A673 (cell line): Measurements from ENCODE around the gene BTBD19. TPM values are rescaled to one million over a fixed set of nuclear protein-coding genes. Genes with fewer than 3 reads are reported as not detected.

Source experiments
- BruUV-seq: library from RNA; stranded (reverse); fragments of 400-500 nt; replicated peaks from 2 replicates; lab custom pipeline; 2021; lab: Mats Ljungman, UMichigan
- CTCF ChIA-PET: fragments of 300-600 bp; sonication (Branson Sonifier 250); formaldehyde crosslinking; loops from one replicate; lab custom pipeline; 2022; ENCODE audit warnings: antibody characterized with exemption; lab: Charles Lee
- POLR2A ChIA-PET: fragments of 300-600 bp; sonication (Branson Sonifier 250); formaldehyde crosslinking; loops from one replicate; lab custom pipeline; 2022; ENCODE audit warnings: antibody characterized with exemption; ENCODE audit not compliant: low non-redundant PET; lab: Charles Lee
- DNase-seq: peaks from one replicate; pipeline ENCODE4 v3.0.0-alpha.2; 2015; ENCODE audit warnings: low spot score
- H3K27ac ChIP-seq: fragments of 200-600 bp; sonication (generic); 2 replicates; pipeline ENCODE4 v1.5.1; 2016; ENCODE audit warnings: mixed run types, low read depth, mild to moderate bottlenecking, mixed read lengths, antibody characterized with exemption, low read length; ENCODE audit not compliant: poor library complexity, severe bottlenecking
- H3K27me3 ChIP-seq: fragments of 200-600 bp; sonication (generic); replicated peaks from 2 replicates; pipeline ENCODE4 v1.6.1; 2017; ENCODE audit warnings: mixed run types, low read depth, mild to moderate bottlenecking, mixed read lengths, antibody characterized with exemption, low read length; ENCODE audit not compliant: insufficient read depth, poor library complexity
- H3K36me3 ChIP-seq: fragments of 200-600 bp; sonication (generic); 2 replicates; pipeline ENCODE4 v1.6.1; 2016; ENCODE audit warnings: mixed run types, mild to moderate bottlenecking, mixed read lengths, antibody characterized with exemption, low read length; ENCODE audit not compliant: insufficient read depth, poor library complexity, severe bottlenecking
- H3K4me1 ChIP-seq: fragments of 200-600 bp; sonication (generic); 2 replicates; pipeline ENCODE4 v1.6.1; 2017; ENCODE audit warnings: mixed run types, mild to moderate bottlenecking, mixed read lengths, antibody characterized with exemption, low read length; ENCODE audit not compliant: insufficient read depth, poor library complexity, severe bottlenecking
- H3K4me3 ChIP-seq: fragments of 200-600 bp; sonication (generic); 2 replicates; pipeline ENCODE4 v1.5.1; 2016; ENCODE audit warnings: low read depth, mixed run types, mild to moderate bottlenecking, mixed read lengths, low read length; ENCODE audit not compliant: poor library complexity, severe bottlenecking
- H3K9me3 ChIP-seq: fragments of 200-600 bp; sonication (generic); 2 replicates; pipeline ENCODE4 v1.6.1; 2016; ENCODE audit warnings: mixed run types, low read depth, mild to moderate bottlenecking, mixed read lengths, antibody characterized with exemption, low read length; ENCODE audit not compliant: poor library complexity, severe bottlenecking
- EZH2 ChIP-seq: fragments of 200-600 bp; sonication (generic); IDR thresholded peaks from 2 replicates; pipeline ENCODE4 v1.6.1; 2017; ENCODE audit warnings: borderline replicate concordance, low read depth, mild to moderate bottlenecking, mixed read lengths, antibody characterized with exemption, low read length; ENCODE audit not compliant: poor library complexity, severe bottlenecking
- intact Hi-C: fragments of 100-400 bp; cut with micrococcal nuclease; formaldehyde crosslinking; loops from one replicate; pipeline ENCODE4 v1.10.0; 2022; ENCODE audit not compliant: unreplicated experiment
- total RNA-seq: library from RNA; stranded (reverse); gene quantifications from 2 replicates; pipeline ENCODE4 v1.2.3, GENCODE V29; 2021
- TF ChIP-seq, protein P1 (sequence below): fragments of 300-800, 200-600 bp; sonication (generic); conservative IDR thresholded peaks from 2 replicates; pipeline ENCODE4 v1.5.1; 2017; ENCODE audit warnings: low read depth, mild to moderate bottlenecking, antibody characterized with exemption, low read length, moderate library complexity, mixed read lengths

Gene BTBD19
- total RNA-seq, 1 experiment from 2014 or later: 10.3 TPM

DNA sequence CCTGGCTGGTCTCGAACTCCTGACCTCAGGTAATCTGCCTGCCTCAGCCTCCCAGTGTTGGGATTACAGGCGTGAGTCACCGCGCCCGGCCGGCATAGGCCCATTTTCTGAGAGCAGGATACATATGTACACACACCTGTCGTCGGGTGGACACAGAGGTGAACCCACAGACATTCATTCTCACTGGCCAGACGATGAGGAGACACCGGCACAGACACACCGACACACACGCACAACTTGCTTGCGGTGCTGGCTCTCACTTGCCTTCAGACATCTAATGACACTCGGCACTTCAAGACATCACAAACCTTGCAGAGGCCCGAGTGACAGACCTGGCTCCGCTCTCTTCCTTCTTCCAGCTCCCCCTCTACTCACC, 34.2 kb downstream of the BTBD19 start:
- peak overlapping the region; percentile 58 for H3K4me3 ChIP-seq
- no peak for DNase-seq
- TF ChIP-seq, protein P1, sequence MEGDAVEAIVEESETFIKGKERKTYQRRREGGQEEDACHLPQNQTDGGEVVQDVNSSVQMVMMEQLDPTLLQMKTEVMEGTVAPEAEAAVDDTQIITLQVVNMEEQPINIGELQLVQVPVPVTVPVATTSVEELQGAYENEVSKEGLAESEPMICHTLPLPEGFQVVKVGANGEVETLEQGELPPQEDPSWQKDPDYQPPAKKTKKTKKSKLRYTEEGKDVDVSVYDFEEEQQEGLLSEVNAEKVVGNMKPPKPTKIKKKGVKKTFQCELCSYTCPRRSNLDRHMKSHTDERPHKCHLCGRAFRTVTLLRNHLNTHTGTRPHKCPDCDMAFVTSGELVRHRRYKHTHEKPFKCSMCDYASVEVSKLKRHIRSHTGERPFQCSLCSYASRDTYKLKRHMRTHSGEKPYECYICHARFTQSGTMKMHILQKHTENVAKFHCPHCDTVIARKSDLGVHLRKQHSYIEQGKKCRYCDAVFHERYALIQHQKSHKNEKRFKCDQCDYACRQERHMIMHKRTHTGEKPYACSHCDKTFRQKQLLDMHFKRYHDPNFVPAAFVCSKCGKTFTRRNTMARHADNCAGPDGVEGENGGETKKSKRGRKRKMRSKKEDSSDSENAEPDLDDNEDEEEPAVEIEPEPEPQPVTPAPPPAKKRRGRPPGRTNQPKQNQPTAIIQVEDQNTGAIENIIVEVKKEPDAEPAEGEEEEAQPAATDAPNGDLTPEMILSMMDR: no peak
- intact Hi-C loops: loop anchor here (2.0 kb wide), 1 partner anchor 168 kb away; the partner anchor contains the start of gene HECTD3
- H3K4me1 ChIP-seq: no peaks in the 10 kb centered on the region
- H3K36me3 ChIP-seq: no peaks in the 10 kb centered on the region
- H3K9me3 ChIP-seq: no peaks in the 10 kb centered on the region
- no peaks in the 10 kb centered on the region for H3K27me3 ChIP-seq
- ChIA-PET POLR2A (interaction anchor here (1.0 to 1.4 kb wide), 2 partner anchors 17 to 23 kb away, joined by 3 read pairs; no protein-coding TSS in a partner anchor), CTCF (no interaction called here)
- BruUV-seq: no TSS peak
- H3K27ac ChIP-seq: peak overlapping the region; percentile 49

DNA sequence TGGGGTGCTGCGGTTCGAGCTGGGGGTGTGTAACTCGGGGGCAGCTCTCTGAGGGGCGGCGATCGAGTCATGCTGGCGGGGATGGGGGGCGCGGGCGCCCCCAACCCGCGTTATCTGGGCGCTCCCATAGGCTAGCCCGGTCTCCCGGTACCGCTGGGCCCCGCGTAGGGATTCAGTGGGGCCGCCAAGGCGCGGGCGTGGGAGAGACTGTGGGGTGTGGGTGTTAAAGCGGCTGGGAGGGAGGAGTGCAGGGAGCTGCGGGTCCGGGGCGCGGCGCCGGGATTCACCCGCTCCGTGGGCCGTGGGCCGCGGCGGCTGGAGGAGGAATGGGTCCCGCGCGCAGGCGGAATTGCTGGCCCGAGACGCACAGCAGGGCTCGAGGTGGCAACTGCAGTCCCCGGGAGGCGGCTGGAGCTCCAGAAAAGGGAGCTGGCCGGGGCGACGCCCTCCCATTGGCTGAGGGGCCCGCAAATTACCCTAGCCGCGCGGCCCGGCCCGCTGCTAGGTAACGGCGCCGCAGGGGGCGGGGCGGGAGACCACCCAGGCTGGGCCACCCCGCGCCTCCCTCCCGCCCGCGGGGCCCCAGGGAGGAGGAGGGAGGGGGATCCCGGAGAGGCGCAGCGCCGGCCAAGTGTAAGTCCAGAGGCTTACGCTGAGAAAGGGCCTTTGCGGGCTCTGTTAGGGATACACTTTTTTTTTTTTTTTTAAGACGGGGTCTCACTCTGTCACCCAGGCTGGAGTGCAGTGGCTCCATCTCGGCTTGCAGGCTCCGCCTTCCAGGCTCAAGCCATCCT, 34.7 kb downstream of the BTBD19 start, which contains the start of gene PTCH2:
Gene PTCH2 (minus strand): TSS at position 392 of the 794 bp plus-strand sequence. CDS start 321 bp downstream, at position 71.
- TF ChIP-seq, protein P1: no peak
- no peak for TF ChIP-seq EZH2
- peak; percentile 90 for DNase-seq
- CTCF ChIA-PET: no interaction called here
- intact Hi-C loops: loop anchor here (2.0 kb wide), 1 partner anchor 168 kb away; the partner anchor contains the start of gene HECTD3
- Histone ChIP-seq H3K36me3 (no peaks in the 10 kb centered on the region), H3K27me3 (no peaks in the 10 kb centered on the region), H3K4me1 (no peaks in the 10 kb centered on the region), H3K27ac (peak within 1 kb of the TSS; percentile 49), H3K4me3 (peak within 1 kb of the TSS; percentile 58), H3K9me3 (no peaks in the 10 kb centered on the region)
- POLR2A ChIA-PET: interaction anchor here (1.0 to 1.4 kb wide), 2 partner anchors 18 to 24 kb away, joined by 3 read pairs; no protein-coding TSS in a partner anchor
- no TSS peak for BruUV-seq

DNA sequence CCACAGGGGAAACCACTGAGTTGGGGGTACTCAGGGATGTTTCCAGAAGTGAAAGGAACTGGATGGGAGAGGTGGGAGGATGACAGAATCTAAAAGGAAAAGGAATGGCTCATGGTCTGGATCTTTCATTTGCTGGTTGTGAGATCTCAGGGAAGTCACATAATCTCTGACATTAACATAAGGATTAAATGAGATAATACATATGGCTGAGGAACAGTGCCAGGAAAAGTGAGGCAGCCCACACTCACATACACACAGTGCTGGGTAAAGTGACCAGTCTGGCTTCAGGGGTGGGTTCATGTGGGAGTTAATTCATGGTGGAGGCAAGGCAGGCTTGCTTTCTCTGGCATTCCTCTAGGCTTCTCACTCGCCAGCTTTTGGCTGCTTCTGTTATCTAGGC, 38.7 kb downstream of the BTBD19 start:
- ChIA-PET CTCF (no interaction called here), POLR2A (no interaction called here)
- H3K9me3 ChIP-seq: no peaks in the 10 kb centered on the region
- no peak for DNase-seq
- H3K27me3 ChIP-seq: no peaks in the 10 kb centered on the region
- intact Hi-C loops: no loop called here
- no peaks in the 10 kb centered on the region for H3K4me1 ChIP-seq
- TF ChIP-seq, protein P1: no peak
- no peak for TF ChIP-seq EZH2
- H3K36me3 ChIP-seq: no peaks in the 10 kb centered on the region
- no TSS peak for BruUV-seq
- no peak overlapping the region for H3K4me3 ChIP-seq
- H3K27ac ChIP-seq: no peak overlapping the region
